ENCODE results near the gene PITPNM3.

The PITPNM3 gene

DNA sequence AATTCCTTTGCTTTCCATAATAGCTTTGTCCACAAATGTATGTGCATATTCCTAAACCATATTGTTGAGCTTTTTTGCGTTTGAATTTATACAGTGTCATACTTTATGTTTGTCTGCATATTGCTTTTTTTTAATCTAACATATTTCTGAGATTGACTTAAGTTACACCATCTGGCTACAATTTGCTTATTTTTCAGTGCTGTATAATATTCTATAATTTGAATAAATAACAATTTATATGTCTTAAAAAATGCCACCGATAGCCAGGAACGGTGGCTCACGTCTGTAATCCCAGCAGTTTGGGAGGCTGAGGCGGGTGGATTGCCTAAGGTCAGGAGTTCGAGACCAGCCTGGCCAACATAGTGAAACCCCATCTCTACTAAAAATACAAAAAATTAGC is 113.6 kb downstream of the PITPNM3 start:
- DNase-seq (ENCODE audit: low read depth) = no peak

GRCh38 chr17:6439951-6440350 is 116.4 kb downstream of the PITPNM3 start:
- DNase-seq (ENCODE audit: low read depth) = no peak

DNA sequence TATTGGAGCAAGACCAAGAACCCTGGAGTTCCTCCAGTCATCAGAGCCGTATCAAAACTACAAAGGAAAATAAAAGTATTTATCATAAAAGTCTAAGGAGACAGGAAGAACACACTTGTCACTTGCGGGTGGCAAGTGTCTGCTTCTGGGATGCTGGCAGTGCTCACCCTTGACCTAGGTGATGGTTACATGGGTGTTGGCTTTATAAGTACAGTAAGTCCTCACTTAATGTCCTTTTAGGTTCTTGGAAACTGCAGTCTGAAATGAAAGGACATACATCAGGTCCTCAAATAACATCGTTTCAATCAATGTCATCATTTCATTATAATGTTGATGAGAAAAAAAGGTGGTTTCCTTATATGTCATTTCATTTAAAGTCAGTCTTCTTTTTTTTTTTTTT is 118.4 kb downstream of the PITPNM3 start:
- no peak for DNase-seq (ENCODE audit: low read depth)

GRCh38 chr17:6437466-6437865 is 118.9 kb downstream of the PITPNM3 start:
- DNase-seq (ENCODE audit: low read depth) = no peak

DNA sequence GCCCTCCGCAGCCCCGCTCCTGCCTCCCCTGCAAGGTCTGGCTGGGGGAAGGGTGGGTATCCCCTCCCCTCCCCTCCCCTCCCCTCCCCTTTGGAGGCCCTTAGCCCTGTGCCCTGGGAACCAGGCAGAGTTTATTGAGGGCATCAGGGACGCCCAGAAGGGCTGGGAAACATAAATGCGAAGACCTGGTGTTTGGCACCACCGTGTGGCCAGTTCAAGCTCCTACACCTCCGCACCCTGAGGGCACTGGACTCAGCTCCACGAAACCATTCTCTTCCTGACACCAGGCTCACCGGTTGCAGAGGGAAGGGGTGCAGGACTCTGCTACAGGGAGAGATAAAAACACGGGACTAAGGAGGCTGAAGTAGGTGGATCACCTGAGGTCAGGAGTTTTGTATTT is 120.4 kb downstream of the PITPNM3 start:
- no peak for DNase-seq (ENCODE audit: low read depth)

- DNase-seq (ENCODE audit: low read depth) = no peak
Measured at GRCh38 chr17:6435051-6435450, 121.3 kb downstream of the PITPNM3 start, which contains the start of gene AIPL1. Gene AIPL1 (minus strand): TSS chr17:6435121. CDS start chr17:6435104, 17 bp downstream.

DNA sequence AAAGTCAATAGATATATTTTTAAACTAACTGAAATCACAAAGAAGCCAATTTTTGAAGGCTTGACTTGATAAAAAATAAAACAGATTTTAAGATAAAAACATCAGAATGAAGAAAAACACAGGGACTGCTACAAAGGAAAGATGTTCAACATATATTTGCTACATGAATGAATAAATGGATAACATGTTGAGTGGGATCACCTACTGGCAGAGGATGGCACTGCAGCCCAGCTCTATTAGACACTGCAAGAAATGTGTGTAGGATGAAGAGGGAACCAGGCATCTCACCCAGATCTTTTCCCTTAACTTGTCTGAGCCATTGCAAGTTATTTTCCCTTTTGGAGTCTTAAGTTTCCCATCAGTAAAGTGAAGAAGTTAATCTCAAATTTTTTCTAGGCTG is 125.6 kb downstream of the PITPNM3 start:
- no peak for DNase-seq (ENCODE audit: low read depth)

- DNase-seq (ENCODE audit: low read depth) = no peak
Measured at GRCh38 chr17:6429266-6429665, 127.1 kb downstream of the PITPNM3 start.

DNA sequence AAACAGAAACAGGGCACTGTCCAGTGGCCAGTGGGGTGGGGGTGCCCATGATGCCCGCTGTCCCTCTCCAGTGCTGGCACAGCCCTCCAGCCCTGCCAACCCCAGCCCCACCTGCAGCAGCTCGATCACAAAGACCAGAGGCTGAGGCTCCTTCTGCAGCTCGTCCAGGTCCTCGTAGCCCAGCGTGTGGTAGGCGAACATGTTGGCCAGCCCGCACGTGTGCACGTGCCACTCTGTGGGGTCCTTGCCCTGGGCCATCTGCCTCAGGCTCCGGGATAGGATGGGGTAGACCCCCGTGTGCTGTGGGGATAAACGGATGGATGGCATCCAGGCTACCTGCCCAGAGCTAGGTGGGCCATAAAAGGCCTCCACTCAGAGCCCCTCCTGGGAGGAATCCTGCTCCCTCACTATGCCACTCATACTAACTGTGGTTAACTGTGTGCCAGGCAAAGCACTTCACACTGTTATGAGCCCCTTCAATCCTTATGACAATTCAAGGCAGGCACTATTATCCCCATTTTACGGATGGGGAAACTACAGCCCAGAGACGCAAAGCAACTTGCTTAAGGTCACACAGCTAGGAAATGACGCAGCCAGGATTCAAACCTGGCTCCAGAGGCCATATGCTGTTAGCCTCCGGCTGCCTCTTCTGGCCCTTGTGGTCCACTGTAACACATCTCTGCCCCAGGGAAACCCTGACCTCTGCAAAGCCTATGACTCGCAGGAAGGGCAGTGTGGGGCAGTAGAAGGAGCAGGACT is 128.0 kb downstream of the PITPNM3 start:
- DNase-seq (ENCODE audit: low read depth) = no peak

DNA sequence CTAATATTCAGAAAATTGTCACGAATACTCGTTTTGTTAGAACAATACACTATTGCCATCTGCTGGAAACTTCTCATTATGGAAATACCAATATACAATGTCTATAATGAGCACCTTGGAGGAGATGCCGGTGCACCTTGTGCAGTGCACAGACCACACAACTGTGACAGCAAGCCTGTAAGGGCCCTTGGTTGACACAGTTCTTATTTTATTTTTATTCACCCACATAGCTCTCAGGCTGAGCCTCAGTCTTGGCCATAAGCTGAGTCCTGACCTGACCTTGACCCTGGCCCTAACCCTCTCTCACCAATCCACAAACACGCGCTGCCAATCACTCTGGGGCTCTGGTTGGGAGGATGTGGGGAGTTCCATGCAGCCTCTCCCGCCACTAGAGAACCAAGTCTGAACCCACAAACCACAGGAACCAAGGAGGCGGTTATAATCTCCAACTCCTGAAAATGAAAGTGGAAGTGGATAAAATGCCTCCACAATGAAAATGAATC is 129.0 kb downstream of the PITPNM3 start:
- DNase-seq (ENCODE audit: low read depth) = no peak

GRCh38 chr17:6426356-6427101 is 129.8 kb downstream of the PITPNM3 start:
- no peak for DNase-seq (ENCODE audit: low read depth)

GRCh38 chr17:6425407-6425806 is 130.9 kb downstream of the PITPNM3 start:
- DNase-seq (ENCODE audit: low read depth) = no peak

DNA sequence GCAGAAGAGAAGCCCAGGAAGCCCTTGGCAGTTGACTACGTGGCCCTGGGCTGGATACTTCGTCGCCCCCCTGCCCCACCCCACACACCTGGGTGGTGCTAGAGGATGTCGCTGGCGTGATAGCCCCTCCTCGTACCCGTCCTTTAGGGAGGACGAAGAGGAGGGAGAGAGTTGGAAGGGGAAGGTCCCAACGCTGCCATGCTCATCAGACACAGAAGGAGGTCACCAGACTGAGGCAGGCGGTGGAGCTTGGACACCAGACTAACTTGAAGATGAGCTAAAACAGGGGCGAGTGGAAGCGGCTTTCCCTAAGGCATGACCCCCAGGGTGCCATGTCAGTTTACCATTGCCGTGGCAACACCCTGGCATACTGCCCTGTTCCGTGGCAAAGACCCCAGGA is 132.4 kb downstream of the PITPNM3 start:
- no peak for DNase-seq (ENCODE audit: low read depth)

GRCh38 chr17:6422654-6423241 is 133.6 kb downstream of the PITPNM3 start:
- DNase-seq (ENCODE audit: low read depth) = no peak

DNA sequence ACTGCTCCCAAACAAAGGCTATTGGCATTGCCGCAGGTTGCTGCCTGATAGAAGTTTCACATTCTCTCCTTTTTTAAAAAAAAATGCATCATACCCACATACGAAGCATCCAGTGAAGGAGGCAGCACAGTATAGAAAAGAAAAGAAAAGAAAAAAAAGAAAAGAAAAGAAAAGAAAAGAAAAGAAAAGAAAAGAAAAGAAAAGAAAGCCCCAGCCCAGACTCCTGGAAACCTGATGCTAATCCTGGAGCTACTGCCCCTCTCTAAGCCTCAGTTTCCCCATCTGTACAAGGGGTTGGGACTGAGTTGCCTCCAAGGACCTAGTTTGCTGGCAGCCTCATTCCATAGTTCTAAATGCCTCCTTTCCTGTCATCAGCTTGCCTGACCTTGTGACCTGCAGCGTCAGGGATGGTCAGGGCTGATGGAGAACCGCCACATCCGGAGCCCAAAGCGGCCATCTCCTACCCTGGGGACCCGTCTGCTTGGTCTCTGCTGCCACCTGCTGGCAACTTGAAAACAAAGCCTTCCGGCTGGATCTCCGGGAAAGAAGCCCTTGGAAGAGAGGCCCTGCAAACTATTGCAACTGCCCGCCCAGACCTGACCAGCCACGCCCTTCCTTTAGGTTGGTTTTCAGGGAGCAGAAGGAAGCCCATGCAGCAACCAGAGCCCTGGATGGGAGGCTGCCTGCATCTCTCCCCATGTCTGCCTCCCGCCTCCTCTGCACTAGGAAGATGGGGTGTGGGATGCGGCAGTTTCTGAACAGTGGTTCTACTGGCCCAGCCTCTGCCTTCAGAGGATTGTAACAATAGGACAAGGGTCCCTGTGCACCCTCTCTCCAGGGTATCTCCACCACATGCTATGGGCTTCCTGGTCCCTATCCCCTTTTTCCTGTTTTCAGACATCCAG is 134.4 kb downstream of the PITPNM3 start:
- DNase-seq (ENCODE audit: low read depth) = no peak

GRCh38 chr17:6420173-6420641 is 136.1 kb downstream of the PITPNM3 start:
- no peak for DNase-seq (ENCODE audit: low read depth)

- DNase-seq (ENCODE audit: low read depth) = no peak
Measured at GRCh38 chr17:6415616-6416015, 140.7 kb downstream of the PITPNM3 start.

DNA sequence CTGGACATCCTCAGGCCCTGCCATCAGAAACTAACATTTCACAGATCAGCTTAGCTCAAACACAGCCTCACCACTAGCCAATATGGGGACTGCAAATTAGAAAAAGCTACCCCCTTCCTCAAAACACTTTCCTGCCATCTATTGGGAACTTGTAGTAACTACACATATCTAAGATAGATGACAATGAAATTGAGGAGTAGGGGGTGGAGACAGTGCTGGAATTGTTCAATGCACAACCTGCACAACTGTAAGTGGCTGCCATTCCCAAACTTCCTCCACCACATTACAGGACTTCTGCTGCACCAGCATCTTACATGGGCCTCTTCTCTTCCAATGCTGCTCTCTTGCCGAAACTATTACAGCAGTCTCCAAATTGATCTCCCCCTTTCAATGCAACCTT is 143.3 kb downstream of the PITPNM3 start:
- DNase-seq (ENCODE audit: low read depth) = no peak

DNA sequence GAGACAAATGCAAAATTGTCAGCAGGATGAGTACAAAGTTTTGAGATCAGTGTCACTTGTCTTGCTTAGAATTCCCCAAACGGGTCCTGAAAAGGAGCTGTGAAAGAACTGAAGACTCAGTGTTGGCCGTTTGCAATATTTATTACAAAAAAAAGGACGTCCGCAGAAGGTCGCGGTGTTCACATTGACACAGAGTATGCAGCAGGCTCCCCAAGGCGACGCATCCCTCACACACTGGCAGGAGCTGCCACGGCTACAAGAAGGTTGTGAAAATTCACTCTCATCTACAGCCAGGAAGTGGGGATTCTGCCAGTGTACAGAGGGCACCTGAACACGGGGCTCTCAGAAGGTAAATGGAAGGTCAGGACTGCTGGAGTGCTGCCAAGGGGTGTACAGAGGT is 147.6 kb downstream of the PITPNM3 start:
- DNase-seq (ENCODE audit: low read depth) = no peak

GRCh38 chr17:6408276-6408675 is 148.1 kb downstream of the PITPNM3 start:
- no peak for DNase-seq (ENCODE audit: low read depth)

- DNase-seq (ENCODE audit: low read depth) = no peak
Measured at GRCh38 chr17:6402258-6402657, 154.1 kb downstream of the PITPNM3 start.

All from CMK (cell line).